Uterus (tissue), 4 donors: ENCODE measurements around the gene NOA1. TPM values are rescaled to one million over a fixed set of nuclear protein-coding genes. Genes with fewer than 3 reads are reported as not detected.

ENCODE experiments used
- DNase-seq, 2 donors: peaks; one replicate each; pipeline ENCODE4 v3.0.0-alpha.2; 2019 to 2020
- H3K27ac ChIP-seq, 2 donors: fragments of 200-600 bp; sonication (generic); 1 replicate in 1 of 2; 2 replicates in 1 of 2; pipeline ENCODE4 v1.5.1; 2016 to 2018
- H3K27me3 ChIP-seq, 2 donors: fragments of 200-600 bp; sonication (generic); one replicate each; pipeline ENCODE4 v1.5.1; 2018 to 2019; ENCODE audit warnings: control low read depth in 1 of 2
- H3K36me3 ChIP-seq, 2 donors: fragments of 200-600 bp; sonication (generic); one replicate each; pipeline ENCODE4 v1.5.1; 2019; ENCODE audit warnings: control low read depth in 1 of 2
- H3K4me1 ChIP-seq, 2 donors: fragments of 200-600 bp; sonication (generic); one replicate each; pipeline ENCODE4 v1.5.1; 2018 to 2019; ENCODE audit warnings: control low read depth in 1 of 2
- H3K4me3 ChIP-seq, 2 donors: fragments of 200-600 bp; sonication (generic); 1 replicate in 1 of 2; 2 replicates in 1 of 2; pipeline ENCODE4 v1.5.1; 2018 to 2019; ENCODE audit warnings: mild to moderate bottlenecking in 1 of 2
- H3K9me3 ChIP-seq, 2 donors: fragments of 200-600 bp; sonication (generic); one replicate each; pipeline ENCODE4 v1.5.1; 2019; ENCODE audit warnings: control low read depth in 1 of 2
- CTCF ChIP-seq, 4 experiments: fragments of 200-600 bp in 2 of 4; fragments of 450-650 bp in 2 of 4; sonication (generic) in 2 of 4; IDR thresholded peaks; one replicate each; pipeline ENCODE4 v1.5.1; 2016 to 2019; ENCODE audit warnings: antibody characterized with exemption in 4 of 4, mild to moderate bottlenecking in 2 of 4, moderate library complexity in 1 of 4
- POLR2A ChIP-seq, 2 donors: fragments of 450-650 bp; IDR thresholded peaks; one replicate each; pipeline ENCODE4 v1.6.1; 2016; ENCODE audit warnings: antibody characterized with exemption in 2 of 2, mild to moderate bottlenecking in 1 of 2, moderate library complexity in 1 of 2
- intact Hi-C: fragments of 100-400 bp; cut with DNase I; formaldehyde crosslinking; loops from one replicate; pipeline ENCODE4 v1.15.1; 2023; ENCODE audit warnings: low total_unique reads
- total RNA-seq, 4 donors: library from RNA; depleted of rRNA in 3 of 4; stranded (reverse); fragments of >200 nt in 3 of 4; gene quantifications; one replicate each; pipeline versions ENCODE4 v1.1.0 to v1.2.4, GENCODE V29; 2014 to 2023
- donor health status: DM: yes; HTN: yes; CAD: no.

NOA1 gene
- total RNA-seq, 4 donors from 2014 or later = 14.1 to 21.8 (median 18.4) TPM

GRCh38 chr4:56973336-56973735, 4.1 kb downstream of the NOA1 start:
- no peak for DNase-seq
- TF ChIP-seq POLR2A (IDR thresholded peaks at IDR 0.05) = no peak
- no peak for TF ChIP-seq CTCF (IDR thresholded peaks at IDR 0.05)
- intact Hi-C loops = no loop called here

DNA sequence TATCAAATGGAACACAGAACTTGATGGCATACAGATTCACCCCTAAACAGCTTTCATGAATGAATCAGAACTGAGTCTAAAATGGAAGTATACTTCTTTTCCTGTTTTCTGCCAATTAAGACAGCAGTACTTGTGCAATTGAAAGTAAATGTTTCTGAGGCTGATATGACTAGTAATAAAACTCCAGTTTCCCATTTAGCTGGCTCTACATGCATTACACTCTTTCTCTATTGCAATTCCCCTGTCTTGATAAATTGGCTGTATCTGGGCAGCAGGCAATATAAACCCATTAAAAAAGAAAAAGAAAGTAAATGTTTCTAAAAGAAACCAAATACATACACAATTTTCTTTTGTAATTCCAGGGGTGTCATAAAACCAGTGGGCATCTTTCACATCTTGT, 4.6 kb downstream of the NOA1 start:
- Histone ChIP-seq H3K9me3 (peaks cover 0 to 8% of the 10 kb centered on the region in 2 donors), H3K27me3 (no peaks in the 10 kb centered on the region), H3K4me1 (peaks cover 0 to 7% of the 10 kb centered on the region in 2 donors), H3K27ac (no peak overlapping the region), H3K4me3 (no peak overlapping the region), H3K36me3 (no peaks in the 10 kb centered on the region)
- TF ChIP-seq CTCF (IDR thresholded peaks at IDR 0.05) = no peak
- TF ChIP-seq POLR2A (IDR thresholded peaks at IDR 0.05) = no peak
- no peak for DNase-seq
- intact Hi-C loops = no loop called here

More at GRCh38 chr4:56973336-56973735, 4.1 kb downstream of the NOA1 start:
- Histone ChIP-seq H3K4me3 (no peak overlapping the region), H3K4me1 (peaks cover 0 to 7% of the 10 kb centered on the region in 2 donors), H3K9me3 (peaks cover 0 to 8% of the 10 kb centered on the region in 2 donors), H3K36me3 (no peaks in the 10 kb centered on the region), H3K27ac (no peak overlapping the region), H3K27me3 (no peaks in the 10 kb centered on the region)

DNA sequence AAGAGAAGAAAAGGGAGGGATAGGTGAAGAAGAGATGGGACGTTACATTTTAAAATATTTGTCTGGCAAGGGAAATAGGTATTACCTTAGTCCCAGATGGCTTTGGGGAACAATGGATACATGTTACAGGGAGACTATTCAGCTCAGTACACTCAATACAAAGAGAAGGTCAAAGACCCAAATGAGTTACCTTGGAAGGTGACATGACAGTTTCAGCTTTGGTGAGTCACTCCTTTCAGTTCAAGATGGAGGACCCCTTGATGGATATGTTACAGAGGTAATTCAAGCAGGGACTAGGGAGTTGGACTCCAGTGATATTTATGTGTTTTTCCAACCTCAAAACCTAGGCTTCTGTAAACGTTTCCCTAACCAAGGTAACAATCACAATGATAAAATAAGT, 5.0 kb downstream of the NOA1 start:
- Histone ChIP-seq H3K4me1 (peaks cover 0 to 7% of the 10 kb centered on the region in 2 donors), H3K4me3 (no peak overlapping the region), H3K9me3 (peaks cover 0 to 8% of the 10 kb centered on the region in 2 donors), H3K27ac (no peak overlapping the region), H3K27me3 (no peaks in the 10 kb centered on the region), H3K36me3 (no peaks in the 10 kb centered on the region)
- TF ChIP-seq POLR2A (IDR thresholded peaks at IDR 0.05) (no peak), CTCF (IDR thresholded peaks at IDR 0.05) (no peak)
- intact Hi-C loops = no loop called here
- DNase-seq = no peak

DNA sequence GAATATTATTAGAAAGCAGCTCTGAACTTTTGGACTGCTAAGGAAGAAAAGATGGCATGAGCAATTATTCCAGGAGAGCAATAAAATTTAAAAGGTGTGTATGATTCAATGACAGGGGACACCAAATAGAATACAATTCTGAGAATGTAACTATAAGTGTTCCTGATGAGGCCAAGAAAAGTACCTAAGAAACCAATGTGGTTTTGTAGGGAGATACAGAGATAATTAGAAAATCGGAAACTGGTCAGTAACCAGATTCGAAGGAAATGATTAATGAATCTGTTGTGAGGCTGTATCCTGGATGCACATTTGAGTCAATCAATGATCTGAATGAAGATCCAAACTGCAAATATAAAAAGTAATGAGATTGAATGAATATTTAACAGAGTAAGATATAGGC, 6.0 kb downstream of the NOA1 start:
- intact Hi-C loops = no loop called here
- no peaks in the 10 kb centered on the region for H3K27me3 ChIP-seq
- TF ChIP-seq CTCF (IDR thresholded peaks at IDR 0.05) = no peak
- TF ChIP-seq POLR2A (IDR thresholded peaks at IDR 0.05) = no peak
- DNase-seq = no peak
- H3K9me3 ChIP-seq = peaks cover 0 to 8% of the 10 kb centered on the region in 2 donors
- no peak overlapping the region for H3K4me3 ChIP-seq
- no peak overlapping the region for H3K27ac ChIP-seq
- H3K4me1 ChIP-seq = peaks cover 0 to 7% of the 10 kb centered on the region in 2 donors
- H3K36me3 ChIP-seq = no peaks in the 10 kb centered on the region

DNA sequence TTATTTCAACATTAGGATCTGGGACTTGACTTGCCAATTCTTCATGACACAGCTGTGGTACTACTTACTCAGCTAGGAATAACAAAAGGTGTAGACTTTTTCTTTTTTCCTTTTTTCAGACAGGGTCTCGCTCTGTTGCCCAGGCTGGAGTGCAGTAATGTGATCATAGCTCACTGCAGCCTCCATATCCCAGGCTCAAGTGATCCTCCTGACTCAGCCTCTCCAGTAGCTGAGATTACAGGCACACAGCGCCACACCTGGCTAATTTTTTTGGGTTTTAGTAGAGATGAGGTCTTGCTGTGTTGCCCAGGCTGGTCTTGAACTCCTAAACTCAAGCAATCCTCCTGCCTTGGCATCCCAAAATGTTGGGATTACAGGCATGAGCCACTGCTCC, 16.3 kb downstream of the NOA1 start:
- TF ChIP-seq CTCF (IDR thresholded peaks at IDR 0.05) (no peak), POLR2A (IDR thresholded peaks at IDR 0.05) (no peak)
- DNase-seq = no peak
- Histone ChIP-seq H3K9me3 (no peaks in the 10 kb centered on the region), H3K27ac (no peak overlapping the region), H3K36me3 (no peaks in the 10 kb centered on the region), H3K27me3 (no peaks in the 10 kb centered on the region), H3K4me1 (no peaks in the 10 kb centered on the region), H3K4me3 (no peak overlapping the region)
- intact Hi-C loops = no loop called here
